GM19467 (cell line): ENCODE data around the gene ZHX3.

Experiments used
- ATAC-seq: cut with Tn5 transposase; IDR thresholded peaks from one replicate; pipeline ENCODE4 v1.9.1; 2021; ENCODE audit warnings: mild to moderate bottlenecking, moderate library complexity; ENCODE audit not compliant: unreplicated experiment

The ZHX3 gene

GRCh38 chr20:41200446-41201202 is 116.9 kb downstream of the ZHX3 start:
- no peak for ATAC-seq

DNA sequence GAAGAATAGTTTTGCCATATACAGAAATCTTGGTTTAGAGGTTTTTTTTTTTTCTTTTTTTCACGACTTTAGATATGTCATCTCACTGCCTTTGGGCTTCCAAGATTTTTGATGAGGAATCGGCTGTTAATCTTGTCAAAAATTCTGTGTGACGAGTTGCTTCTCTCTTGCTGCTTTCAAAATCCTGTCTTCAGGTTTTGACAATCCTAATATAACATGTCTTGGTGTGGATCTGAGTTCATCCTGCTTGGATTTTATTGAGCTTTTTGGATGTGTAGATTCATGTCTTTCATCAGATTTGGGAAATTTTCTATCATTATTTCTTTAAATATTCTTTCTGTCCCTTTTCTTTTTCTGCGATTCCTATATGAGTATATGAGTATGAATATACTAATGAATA is 119.1 kb downstream of the ZHX3 start:
- ATAC-seq, result no peak

GRCh38 chr20:41196653-41197225 is 120.8 kb downstream of the ZHX3 start:
- no peak for ATAC-seq

- ATAC-seq, result no peak
These were observed 125.0 kb downstream of the ZHX3 start for GRCh38 chr20:41192575-41192974.

- no peak for ATAC-seq
These were observed 125.7 kb downstream of the ZHX3 start for GRCh38 chr20:41191562-41192500.

- ATAC-seq, result no peak
These were observed 129.9 kb downstream of the ZHX3 start for GRCh38 chr20:41187668-41188067.

DNA sequence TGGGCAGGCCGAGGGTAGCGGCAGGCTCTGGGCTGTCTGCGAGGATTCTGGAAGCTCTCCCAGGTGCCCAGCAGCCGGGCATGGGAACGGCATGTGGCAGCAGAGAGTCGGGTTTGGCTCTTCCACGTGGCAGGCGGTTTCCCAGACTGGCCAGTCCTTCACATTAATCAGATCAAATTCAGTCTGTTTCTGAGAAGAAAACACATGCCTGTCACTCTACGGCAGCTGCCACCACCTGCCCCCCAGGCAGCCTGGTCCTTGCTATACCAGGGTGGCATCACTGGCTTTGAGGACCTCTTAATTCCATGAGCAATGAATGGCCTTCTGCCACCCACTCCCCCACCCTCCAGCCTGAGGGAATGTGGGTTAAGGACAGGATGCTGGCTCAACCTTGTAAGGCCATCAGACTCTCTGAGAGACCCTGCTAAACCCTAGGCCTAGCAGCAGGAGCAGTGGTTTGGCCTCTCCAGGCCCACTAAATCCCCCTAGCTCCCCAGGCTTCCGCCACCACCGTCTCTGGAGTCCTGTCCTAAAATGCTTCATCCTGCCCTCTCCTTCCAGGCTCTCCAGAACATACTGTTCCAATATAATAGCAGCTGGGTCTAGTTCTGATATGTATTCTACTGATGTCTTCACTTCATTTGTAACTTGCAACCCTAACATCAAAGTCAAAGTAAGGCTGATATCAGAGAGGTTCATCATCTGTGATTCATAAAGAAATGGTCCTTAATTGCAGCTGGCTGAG is 132.3 kb downstream of the ZHX3 start:
- no peak for ATAC-seq

- no peak for ATAC-seq
These were observed 133.7 kb downstream of the ZHX3 start for GRCh38 chr20:41183831-41184230.

GRCh38 chr20:41183391-41183790 is 134.1 kb downstream of the ZHX3 start:
- ATAC-seq, result no peak

DNA sequence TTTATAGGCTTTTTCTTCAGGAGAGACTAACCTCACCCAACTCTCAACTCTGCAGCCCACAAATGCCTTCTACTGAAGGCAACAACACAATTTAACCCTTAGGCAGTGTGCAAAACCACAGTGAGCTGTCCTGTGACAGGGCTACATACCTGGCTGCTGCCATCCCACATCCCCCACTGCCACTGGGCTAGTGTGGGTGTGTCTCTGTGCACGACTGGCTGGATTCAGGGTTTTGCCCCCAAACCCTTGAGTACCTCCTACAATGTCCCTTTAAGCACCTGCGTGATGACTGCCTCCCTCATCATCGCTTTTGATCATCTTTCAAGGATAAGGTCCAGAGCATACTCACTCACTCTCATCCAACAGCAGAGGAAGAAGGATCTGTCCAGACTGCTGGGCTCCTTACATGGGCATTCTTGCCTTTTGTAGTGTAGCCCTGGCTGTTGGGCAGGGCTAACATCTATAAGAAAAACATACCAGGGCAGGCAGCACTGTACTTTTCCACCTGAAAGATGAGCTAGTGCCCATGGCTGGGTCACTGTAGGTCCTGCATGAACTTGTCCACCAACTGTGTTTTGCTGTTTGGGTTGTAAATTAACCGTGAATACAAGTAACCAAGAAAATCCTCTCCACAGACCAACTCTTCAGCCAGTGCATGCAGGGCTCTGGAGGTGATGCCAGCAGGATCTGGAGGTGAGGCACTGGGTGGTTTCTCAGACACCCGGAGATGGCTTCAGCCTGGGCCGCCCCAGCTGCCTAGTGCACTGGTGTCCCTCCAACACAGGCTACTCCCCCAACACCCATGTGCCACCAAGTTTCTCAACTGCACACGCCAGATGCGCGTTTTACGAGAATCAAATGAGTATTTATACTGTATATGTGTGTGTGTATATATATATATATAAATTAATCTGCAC is 135.0 kb downstream of the ZHX3 start:
- ATAC-seq, result no peak

DNA sequence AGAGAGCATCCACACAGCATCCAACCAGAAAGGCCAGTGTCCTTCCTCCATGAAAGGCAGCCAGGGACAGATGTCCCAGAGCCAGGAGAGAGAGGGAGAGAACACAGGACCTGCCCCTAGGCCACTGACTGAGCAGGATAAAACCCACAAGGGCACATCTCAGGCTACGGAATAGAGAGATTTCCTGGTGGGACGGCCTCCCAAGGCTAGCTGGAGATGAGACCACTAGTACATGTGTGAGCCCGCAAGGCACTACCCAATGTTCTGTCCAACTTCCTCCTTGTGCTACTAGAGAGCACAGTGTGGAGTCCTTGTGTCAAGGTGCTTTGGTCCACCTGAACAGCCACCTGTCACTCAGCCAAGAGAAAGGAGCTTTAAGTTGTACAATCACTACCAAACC is 136.0 kb downstream of the ZHX3 start:
- ATAC-seq, result no peak

- no peak for ATAC-seq
These were observed 136.8 kb downstream of the ZHX3 start for GRCh38 chr20:41180599-41181333.

- ATAC-seq, result no peak
These were observed 137.6 kb downstream of the ZHX3 start for GRCh38 chr20:41179961-41180360.

DNA sequence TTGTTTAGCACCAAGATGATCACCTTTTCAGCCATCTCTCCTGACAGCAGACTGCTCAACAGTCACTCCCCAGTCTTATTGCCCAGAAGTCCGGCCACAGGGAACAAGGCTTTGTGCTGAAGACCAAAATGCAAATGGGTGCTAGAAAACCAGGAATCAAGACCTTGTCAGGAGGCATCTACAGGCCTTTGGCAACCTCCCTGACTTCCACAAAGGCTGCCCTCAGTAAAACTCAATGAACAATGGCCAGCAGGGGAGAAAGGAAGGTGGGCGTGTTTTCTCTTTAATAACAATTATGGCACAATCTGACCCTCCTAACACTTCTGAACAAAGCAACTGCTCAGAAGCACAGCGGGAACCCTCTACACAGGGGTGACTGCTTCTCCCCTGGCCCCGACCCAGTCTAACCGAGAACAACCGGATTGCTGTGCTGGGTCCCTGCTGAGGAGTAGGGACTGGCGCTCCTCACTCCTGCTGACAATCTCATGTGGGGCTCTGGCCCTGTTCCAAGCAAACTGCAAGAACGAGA is 138.6 kb downstream of the ZHX3 start:
- no peak for ATAC-seq

DNA sequence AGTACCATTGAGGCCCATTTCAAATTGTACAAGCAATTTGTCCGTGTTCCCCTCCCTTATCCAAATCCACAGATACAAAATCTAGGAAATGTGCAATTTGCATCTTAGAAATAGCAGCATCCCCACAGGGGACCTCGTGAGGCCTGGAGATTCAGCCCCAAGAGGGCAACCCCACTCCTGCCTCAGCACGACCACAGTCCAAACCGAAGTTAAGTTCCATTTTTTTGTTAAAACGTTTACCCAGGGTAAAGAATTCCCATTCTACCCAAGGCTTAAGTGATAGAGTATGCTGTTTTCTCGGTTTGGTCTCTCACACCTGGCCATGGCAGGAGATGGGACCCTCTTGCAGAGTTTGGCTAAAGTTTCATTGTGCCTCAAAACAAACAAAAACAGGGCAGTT is 139.0 kb downstream of the ZHX3 start:
- no peak for ATAC-seq

DNA sequence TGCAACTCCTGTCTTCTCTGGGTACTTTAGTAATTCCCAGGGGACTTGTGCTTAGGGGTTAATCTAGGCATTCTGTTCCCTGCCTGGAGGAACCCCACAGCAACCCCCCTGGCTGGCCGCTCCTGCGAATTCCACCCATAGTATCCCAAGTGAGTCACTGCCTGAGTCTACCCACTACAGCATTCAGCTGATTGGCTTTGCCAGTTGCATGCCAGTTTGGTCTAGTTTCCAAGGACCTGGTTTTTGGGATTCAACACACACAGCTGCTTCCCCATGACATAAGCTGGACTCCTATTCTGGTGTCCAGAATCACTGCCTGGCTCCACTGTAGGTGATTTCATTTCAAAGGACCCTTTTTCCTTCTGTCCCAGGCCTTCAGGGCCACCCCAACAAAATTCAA is 139.9 kb downstream of the ZHX3 start:
- ATAC-seq, result no peak

- no peak for ATAC-seq
These were observed 140.6 kb downstream of the ZHX3 start for GRCh38 chr20:41176711-41177552.

DNA sequence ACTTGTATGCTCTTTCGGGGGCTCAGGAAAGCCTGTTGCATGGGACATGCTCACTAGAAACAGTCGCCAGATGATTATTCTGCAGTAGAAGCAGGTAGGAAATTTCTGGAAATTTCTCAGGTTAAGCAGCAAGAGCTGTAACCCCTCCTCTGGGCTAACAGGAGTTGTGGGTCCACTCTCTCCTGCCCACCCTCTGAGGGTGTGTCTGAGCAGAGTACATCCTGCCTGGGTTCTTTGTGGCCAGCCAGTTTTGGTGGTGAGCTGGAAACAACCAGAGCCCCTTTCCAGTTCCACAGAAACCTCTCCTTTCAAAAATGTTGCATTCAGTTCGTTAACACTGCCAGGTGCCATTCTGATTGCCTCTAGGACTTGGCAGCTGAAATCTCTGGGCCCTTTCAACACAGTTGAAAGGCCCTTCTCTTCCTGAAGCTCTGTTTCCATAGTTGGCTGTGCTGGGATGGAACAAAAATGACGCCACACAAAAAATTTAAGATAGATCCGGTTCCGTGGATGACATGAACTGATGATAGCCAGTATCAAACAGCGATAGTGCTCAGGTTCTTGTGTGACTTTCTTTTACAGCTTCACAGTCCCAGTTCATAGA is 141.7 kb downstream of the ZHX3 start:
- ATAC-seq, result no peak
